ENCODE data around the gene PLEKHA1. TPM values are rescaled to one million over a fixed set of nuclear protein-coding genes. Genes with fewer than 3 reads are reported as not detected.

Gene PLEKHA1
- total RNA-seq (2021) (18.9 and 20.5 TPM in 2 replicates), Bru-seq, nascent RNA (percentile 73 among the genes with signal in this experiment), BruChase-seq, experiment 1, labeled RNA remaining after a 2-hour chase (percentile 82 among the genes with signal in this experiment), BruChase-seq, experiment 2, labeled RNA remaining after a 6-hour chase (percentile 70 among the genes with signal in this experiment)
- long read RNA-seq, full-length matches to known transcripts, result 7 of 40 reads
- long read RNA-seq, partial matches to known transcripts, result 7 of 40 reads
- long read RNA-seq, other reads (novel, unspliced or antisense), result 26 of 40 reads

DNA sequence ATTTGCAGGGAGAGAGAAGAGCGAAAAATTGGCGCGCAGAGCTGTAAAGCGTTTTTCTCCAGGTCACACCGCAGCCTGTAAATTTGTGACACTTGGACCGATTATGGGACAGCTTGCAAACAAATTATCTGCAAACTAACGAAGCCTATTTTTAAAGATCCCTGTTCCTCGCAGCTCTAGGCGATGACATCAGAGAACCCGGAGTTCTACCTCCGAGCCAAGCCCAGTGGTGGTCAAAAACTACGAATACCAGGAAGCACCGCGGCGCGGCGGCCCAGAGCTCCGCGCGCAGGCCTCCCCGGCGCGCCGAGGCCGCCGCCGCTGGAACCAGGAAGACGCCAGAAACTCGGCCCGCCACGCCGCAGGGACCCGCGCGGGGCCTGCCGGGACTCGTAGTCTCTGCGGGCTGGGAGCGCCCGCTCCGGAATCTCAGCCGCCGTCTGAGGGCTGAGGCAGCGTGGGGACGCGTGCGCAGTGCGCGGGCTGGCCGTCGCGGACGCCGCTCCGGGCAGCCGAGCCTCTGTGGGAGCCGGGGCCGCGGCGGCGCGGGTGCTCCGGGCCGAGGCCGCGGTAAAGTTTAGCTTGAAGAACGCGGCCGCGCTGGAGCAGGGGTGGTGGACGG is at the start of gene PLEKHA1:
Gene PLEKHA1, plus strand, starts transcription at position 472 of the 622 bp plus-strand sequence. CDS start 18,493 bp downstream, outside the sequence.
- TF ChIP-seq, protein P1, sequence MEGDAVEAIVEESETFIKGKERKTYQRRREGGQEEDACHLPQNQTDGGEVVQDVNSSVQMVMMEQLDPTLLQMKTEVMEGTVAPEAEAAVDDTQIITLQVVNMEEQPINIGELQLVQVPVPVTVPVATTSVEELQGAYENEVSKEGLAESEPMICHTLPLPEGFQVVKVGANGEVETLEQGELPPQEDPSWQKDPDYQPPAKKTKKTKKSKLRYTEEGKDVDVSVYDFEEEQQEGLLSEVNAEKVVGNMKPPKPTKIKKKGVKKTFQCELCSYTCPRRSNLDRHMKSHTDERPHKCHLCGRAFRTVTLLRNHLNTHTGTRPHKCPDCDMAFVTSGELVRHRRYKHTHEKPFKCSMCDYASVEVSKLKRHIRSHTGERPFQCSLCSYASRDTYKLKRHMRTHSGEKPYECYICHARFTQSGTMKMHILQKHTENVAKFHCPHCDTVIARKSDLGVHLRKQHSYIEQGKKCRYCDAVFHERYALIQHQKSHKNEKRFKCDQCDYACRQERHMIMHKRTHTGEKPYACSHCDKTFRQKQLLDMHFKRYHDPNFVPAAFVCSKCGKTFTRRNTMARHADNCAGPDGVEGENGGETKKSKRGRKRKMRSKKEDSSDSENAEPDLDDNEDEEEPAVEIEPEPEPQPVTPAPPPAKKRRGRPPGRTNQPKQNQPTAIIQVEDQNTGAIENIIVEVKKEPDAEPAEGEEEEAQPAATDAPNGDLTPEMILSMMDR (conservative IDR thresholded peaks at IDR 0.05; ENCODE audit: low read depth, low read length), result no peak
- no peak for TF ChIP-seq EZH2 (IDR thresholded peaks at IDR 0.05; ENCODE audit: borderline replicate concordance, low read depth, low read length, poor library complexity, severe bottlenecking)
- ChIA-PET CTCF (interaction anchor here (0.7 to 1.9 kb wide), 2 partner anchors 76 to 1281 kb away, joined by 3 to 10 read pairs; no protein-coding TSS in a partner anchor), POLR2A (ENCODE audit: low non-redundant PET) (no interaction called here)
- H3K4me1 ChIP-seq (ENCODE audit: insufficient read depth, low read length, poor library complexity, severe bottlenecking), result peaks cover 9% of the 10 kb centered on the region
- intact Hi-C loops (cut with micrococcal nuclease; ENCODE audit: unreplicated experiment), result no loop called here
- peak; percentile 98 for DNase-seq (ENCODE audit: low spot score)
- peak within 1 kb of the TSS; percentile 67 for H3K4me3 ChIP-seq (ENCODE audit: low read depth, low read length, poor library complexity, severe bottlenecking)
- BruUV-seq (replicated peaks), result no TSS peak
- no peaks in the 10 kb centered on the region for H3K9me3 ChIP-seq (ENCODE audit: low read depth, low read length, poor library complexity, severe bottlenecking)
- H3K36me3 ChIP-seq (ENCODE audit: insufficient read depth, low read length, poor library complexity, severe bottlenecking), result no peaks in the 10 kb centered on the region
- H3K27ac ChIP-seq (ENCODE audit: low read depth, low read length, poor library complexity, severe bottlenecking), result peak within 1 kb of the TSS; percentile 79
- H3K27me3 ChIP-seq (replicated peaks; ENCODE audit: insufficient read depth, low read depth, low read length, poor library complexity), result peaks cover 19% of the 10 kb centered on the region

DNA sequence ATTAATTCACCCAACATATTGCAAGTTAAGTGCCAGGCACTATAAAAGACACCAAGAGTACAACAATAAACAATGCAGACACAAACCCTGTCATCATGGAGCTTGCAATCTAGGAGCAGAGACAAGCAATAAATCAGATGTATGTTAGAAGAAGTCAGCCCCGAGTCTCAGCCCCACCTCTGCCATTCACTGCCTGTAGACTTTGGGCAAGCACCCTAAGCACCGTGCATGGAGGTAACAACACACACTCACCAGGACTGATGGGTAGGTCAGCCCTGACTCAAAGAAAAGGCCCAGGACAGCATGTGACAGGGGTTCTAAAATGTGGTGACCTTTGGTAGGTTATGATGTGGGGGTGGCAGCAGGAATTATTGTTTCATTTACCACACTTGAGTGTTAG is 49.3 kb upstream of the PLEKHA1 start:
- DNase-seq (ENCODE audit: low spot score), result no peak
- intact Hi-C loops (cut with micrococcal nuclease; ENCODE audit: unreplicated experiment), result no loop called here
- Histone ChIP-seq H3K9me3 (ENCODE audit: low read depth, low read length, poor library complexity, severe bottlenecking) (no peaks in the 10 kb centered on the region), H3K36me3 (ENCODE audit: insufficient read depth, low read length, poor library complexity, severe bottlenecking) (no peaks in the 10 kb centered on the region), H3K27ac (ENCODE audit: low read depth, low read length, poor library complexity, severe bottlenecking) (no peak overlapping the region), H3K4me3 (ENCODE audit: low read depth, low read length, poor library complexity, severe bottlenecking) (no peak overlapping the region), H3K4me1 (ENCODE audit: insufficient read depth, low read length, poor library complexity, severe bottlenecking) (no peaks in the 10 kb centered on the region), H3K27me3 (replicated peaks; ENCODE audit: insufficient read depth, low read depth, low read length, poor library complexity) (peaks cover 20% of the 10 kb centered on the region)
- CTCF ChIA-PET, result no interaction called here
- no TSS peak for BruUV-seq (replicated peaks)
- TF ChIP-seq EZH2 (IDR thresholded peaks at IDR 0.05; ENCODE audit: borderline replicate concordance, low read depth, low read length, poor library complexity, severe bottlenecking), result no peak
- TF ChIP-seq, protein P1 (conservative IDR thresholded peaks at IDR 0.05; ENCODE audit: low read depth, low read length), result no peak
- POLR2A ChIA-PET (ENCODE audit: low non-redundant PET), result no interaction called here

DNA sequence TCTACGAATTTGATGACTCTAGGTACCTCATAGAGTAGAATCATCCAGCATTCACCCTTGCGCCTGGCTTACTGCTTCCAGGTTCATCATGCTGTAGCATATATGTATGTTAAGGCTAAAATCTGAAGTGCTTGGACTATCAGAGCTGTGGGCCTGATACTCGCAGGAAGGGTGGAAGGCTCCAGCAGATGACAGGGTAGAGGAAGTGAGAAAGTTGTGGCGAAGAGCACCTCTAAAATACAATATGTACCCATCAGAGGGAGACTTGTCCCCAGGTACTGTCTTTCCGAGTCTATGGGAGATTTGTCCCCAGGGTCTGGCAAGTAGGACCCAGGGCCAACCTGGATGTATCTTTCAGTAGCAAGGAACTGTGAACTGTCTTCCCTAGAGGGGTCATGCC is 48.1 kb upstream of the PLEKHA1 start:
- H3K36me3 ChIP-seq (ENCODE audit: insufficient read depth, low read length, poor library complexity, severe bottlenecking), result no peaks in the 10 kb centered on the region
- ChIA-PET POLR2A (ENCODE audit: low non-redundant PET) (no interaction called here), CTCF (no interaction called here)
- no peak overlapping the region for H3K27ac ChIP-seq (ENCODE audit: low read depth, low read length, poor library complexity, severe bottlenecking)
- TF ChIP-seq, protein P1 (conservative IDR thresholded peaks at IDR 0.05; ENCODE audit: low read depth, low read length), result no peak
- TF ChIP-seq EZH2 (IDR thresholded peaks at IDR 0.05; ENCODE audit: borderline replicate concordance, low read depth, low read length, poor library complexity, severe bottlenecking), result no peak
- no TSS peak for BruUV-seq (replicated peaks)
- no peak overlapping the region for H3K4me3 ChIP-seq (ENCODE audit: low read depth, low read length, poor library complexity, severe bottlenecking)
- DNase-seq (ENCODE audit: low spot score), result no peak
- no peaks in the 10 kb centered on the region for H3K9me3 ChIP-seq (ENCODE audit: low read depth, low read length, poor library complexity, severe bottlenecking)
- intact Hi-C loops (cut with micrococcal nuclease; ENCODE audit: unreplicated experiment), result no loop called here
- no peaks in the 10 kb centered on the region for H3K4me1 ChIP-seq (ENCODE audit: insufficient read depth, low read length, poor library complexity, severe bottlenecking)
- H3K27me3 ChIP-seq (replicated peaks; ENCODE audit: insufficient read depth, low read depth, low read length, poor library complexity), result peaks cover 32% of the 10 kb centered on the region

All from A673 (cell line).